Measurements from ENCODE around the gene GNG12.

GNG12 gene

DNA sequence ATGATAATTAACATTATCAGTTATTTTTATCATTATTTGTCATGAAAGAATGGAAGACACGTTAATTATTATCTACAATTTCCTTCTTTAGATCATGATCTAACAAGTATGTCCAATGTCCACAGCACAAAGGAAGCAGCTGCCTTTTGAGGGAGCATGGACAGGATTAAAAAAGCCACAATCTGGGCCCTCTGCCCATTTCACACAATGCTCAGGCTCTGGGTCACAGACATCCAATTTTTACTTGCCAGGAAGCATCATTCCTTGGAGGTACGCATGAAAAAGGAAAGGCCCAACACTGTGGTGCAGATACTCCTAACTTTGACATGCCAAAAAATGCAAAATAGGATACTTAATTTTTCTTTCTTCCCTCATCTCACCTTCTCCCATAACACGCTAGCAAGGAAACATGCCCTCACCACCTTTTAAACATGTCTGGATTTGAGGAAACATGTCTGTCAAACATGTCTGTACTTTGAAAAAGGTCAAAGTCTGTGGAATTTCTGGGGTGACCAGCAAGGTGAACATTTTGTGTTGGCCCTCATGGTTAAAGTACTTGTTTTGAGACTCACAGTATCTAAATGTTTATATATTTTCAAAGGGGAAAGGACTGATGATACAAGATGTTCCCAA, 108.2 kb downstream of the GNG12 start:
- DNase-seq = no peak

DNA sequence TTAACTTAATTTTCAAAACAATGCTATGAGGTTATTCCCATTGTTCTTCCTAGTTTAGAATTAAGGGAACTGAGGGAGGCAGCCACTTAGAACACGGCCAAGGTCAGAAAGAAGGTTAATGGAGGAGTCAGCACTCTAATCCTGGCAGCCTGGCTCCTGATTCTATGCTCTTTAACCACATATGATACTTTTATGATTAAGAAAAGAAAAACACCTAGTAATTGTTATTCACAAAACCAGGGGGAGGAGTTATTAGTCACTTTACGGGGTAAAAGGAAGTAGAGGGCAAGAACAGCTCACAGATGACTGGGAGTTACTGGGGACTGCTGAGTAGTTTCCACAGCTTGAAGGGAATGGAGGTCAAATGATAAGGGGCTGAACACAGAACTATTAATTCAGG, 109.6 kb downstream of the GNG12 start:
- DNase-seq = no peak

- no peak for DNase-seq
Measured at GRCh38 chr1:67723126-67723525, 110.1 kb downstream of the GNG12 start.

GRCh38 chr1:67722292-67722944, 110.8 kb downstream of the GNG12 start:
- no peak for DNase-seq

- DNase-seq = no peak
Measured at GRCh38 chr1:67721650-67722291, 111.5 kb downstream of the GNG12 start.

- DNase-seq = no peak
Measured at GRCh38 chr1:67721112-67721511, 112.2 kb downstream of the GNG12 start.

DNA sequence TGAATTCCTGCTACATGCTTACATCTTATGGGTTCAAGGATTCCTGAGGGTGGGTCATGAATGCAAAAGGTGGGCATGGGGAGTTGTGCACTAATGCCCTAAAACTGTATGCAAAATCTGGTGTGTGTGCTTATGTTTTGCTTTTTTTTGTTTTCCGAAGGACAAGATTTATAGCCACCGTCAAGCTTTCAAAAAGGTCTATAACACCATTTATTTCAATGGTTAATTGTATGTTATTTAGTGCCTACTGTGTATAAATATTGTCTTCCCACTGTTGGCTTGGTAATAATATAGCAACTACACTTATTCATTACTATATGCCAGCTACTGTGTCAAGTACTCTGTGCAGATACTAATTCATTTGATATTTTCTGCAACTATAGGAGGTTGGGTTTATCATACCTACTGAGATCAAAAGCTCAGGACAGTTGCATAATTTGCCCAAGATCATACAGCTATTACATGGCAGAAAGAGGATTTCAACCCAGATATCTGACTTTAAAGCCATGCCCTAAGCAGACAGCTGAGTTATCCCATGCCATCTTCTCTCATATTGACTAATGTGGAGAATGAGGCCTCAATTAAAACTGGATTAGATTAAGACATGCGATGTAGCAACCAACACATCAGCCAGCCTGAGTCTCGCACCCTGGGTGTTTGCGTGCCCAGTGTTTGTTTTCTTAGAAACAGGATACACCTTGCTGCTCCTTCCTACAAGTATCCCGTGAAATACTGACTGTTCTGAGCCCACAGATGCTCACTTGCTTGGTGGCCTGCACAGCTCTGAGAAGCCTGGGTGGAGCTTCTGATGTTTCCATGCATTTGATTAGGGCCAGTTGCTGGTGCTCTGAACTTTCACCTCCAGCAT, 113.7 kb downstream of the GNG12 start:
- DNase-seq = no peak

- DNase-seq = no peak
Measured at GRCh38 chr1:67717876-67718275, 115.4 kb downstream of the GNG12 start.

- no peak for DNase-seq
Measured at GRCh38 chr1:67716800-67717199, 116.5 kb downstream of the GNG12 start.

- DNase-seq = no peak
Measured at GRCh38 chr1:67715819-67716218, 117.4 kb downstream of the GNG12 start.

DNA sequence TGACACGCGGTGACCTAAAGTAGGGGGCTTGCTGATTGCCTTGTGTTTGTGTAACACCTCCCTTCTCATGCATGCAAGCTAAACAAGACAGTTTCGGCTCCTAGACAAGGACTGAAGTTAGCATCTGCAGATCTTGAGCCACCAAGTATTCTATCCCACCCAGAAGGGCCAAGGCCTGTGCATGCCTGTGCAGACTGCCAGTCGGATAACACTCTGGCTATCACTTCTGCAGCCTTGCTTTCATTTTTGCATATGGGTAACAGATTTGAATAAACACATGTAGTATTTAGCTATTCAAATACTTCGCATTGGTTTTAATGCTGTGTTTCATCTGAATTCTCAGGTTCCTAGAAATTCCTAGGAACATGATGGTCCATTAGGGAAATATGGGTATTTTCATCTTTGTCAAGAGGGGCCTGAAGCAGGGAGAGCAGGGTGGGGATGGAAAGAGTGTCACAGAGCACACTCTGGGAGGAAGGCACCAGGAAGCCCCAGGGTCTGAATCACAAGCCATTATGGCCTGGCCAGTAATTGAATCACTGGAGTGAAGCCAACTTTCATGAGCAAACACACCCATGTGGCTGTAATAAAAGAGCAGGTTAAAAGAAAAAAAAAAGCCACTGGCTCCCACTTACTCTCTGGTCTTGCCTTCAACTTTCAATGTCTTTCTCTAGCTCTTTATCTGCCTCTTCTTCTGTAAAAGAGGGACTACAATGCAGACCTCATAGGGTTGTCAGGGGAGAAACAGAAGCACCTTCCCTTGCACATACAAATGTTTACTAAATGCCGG, 120.0 kb downstream of the GNG12 start:
- no peak for DNase-seq

DNA sequence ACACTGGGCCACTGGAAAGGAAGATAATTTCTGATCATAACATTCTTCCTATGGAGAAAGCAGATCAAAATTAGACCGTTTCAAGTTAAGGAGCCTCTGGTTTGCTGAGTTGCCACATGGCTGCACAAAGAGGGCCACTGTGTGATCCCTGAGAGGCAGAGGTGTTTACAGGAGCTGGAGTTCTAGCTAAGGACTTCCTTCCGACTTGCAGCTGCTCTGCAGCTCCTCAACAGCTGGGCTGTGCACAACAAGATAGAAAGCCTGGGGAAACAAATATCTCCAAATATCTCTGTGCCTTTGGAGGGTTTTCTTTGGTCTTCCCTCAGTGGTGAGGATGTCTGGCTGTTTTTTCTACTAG, 121.4 kb downstream of the GNG12 start:
- DNase-seq = no peak

DNA sequence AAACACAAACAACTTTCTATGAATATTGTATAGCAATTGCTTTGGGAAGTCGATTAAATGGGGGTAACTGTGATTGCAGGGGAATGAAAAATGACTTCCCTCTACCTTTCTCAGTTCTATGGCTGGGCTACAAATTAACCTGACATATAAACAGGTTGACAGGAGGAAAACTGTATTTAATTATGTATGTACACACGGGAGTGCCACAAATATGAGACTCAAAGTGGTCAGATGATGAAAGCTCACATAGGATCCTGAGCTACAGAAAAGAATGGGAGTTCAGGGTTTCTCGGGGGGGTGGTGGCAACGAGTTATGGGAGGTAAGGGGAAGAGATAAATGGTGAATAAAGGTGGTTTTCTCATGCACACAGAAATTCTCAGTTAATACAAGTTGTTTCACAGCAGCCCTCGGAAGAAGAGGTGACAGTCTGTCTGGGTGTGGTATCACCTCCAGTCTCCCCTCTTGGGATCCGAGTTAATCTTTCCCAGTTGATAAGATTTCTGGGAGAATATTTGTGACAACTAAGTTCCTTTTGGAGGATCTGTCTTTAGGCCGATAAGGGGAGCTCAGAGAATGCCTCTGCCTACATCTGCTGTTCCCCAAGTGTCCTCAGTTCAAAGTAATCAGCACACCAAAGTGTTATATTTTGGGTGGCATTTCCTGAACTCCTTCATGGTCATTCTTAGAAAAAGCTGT, 122.0 kb downstream of the GNG12 start:
- no peak for DNase-seq

GRCh38 chr1:67710417-67710816, 122.8 kb downstream of the GNG12 start:
- no peak for DNase-seq

- no peak for DNase-seq
Measured at GRCh38 chr1:67708606-67709005, 124.7 kb downstream of the GNG12 start.

GRCh38 chr1:67705735-67706453, 127.4 kb downstream of the GNG12 start:
- DNase-seq = no peak

- DNase-seq = no peak
Measured at GRCh38 chr1:67704351-67704750, 128.9 kb downstream of the GNG12 start.

- no peak for DNase-seq
Measured at GRCh38 chr1:67701876-67702275, 131.4 kb downstream of the GNG12 start.

GRCh38 chr1:67700692-67701410, 132.4 kb downstream of the GNG12 start:
- DNase-seq = no peak

- DNase-seq = no peak
Measured at GRCh38 chr1:67700220-67700619, 133.0 kb downstream of the GNG12 start.

DNA sequence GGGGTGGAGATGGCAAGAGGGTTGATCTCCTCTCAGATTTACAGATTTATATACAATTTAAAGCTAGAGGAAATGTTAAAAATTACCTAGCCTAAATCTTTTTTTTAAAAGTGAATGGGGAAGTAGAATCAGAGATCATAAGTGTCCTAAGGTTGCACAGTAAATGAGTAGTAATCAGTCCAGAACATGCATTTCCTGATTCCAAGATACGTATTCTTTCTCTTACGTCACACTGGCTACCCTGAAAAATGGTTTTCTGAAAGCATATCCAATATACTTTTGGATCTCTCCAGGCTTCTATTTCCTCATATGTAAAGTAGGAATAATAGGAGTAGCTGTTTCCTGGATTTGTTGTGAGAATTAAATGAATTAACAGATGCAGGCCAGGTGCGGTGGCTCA, 136.6 kb downstream of the GNG12 start:
- DNase-seq = no peak
